NT2/D1 (cell line): Measurements from ENCODE around the gene PGAM2.

Experiments used
- SUZ12 ChIP-seq: IDR thresholded peaks from 2 replicates; pipeline ENCODE4 v1.6.1; 2011; ENCODE audit not compliant: insufficient read length, insufficient read depth; ENCODE audit errors: extremely low read depth
- YY1 ChIP-seq: IDR thresholded peaks from 2 replicates; pipeline ENCODE4 v1.6.1; 2011; ENCODE audit not compliant: insufficient read length, insufficient read depth
- ZNF274 ChIP-seq: IDR thresholded peaks from 2 replicates; pipeline ENCODE4 v1.6.1; 2011; ENCODE audit warnings: mild to moderate bottlenecking, low read depth, low read length

DNA sequence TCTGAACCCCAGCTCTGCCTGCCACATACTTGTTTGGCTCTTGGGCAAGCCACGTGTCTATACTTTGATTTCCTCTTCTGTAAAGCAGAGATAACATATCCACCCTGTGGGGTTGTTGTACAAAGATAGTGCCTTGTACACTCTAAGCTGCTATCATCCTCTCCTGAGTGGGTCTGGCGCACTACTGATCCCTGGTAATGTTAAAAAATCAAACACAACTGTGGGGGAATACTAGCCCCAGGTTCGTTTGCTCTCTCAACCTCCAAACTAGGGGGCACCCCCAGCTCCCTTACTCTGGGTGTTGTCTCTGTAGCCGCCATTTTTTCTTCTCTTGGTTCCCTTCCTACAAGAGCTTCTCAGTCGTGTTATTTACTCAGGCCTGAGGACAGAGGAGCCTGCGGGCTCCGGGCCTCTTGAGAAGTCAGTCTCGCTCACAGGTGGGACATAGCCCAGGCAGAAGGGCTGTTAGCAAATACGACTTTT lies 15.9 kb upstream of the PGAM2 start:
- TF ChIP-seq ZNF274 (no peak), SUZ12 (no peak), YY1 (no peak)
